A549 (cell line): Measurements from ENCODE around the gene ATG5. TPM values are rescaled to one million over a fixed set of nuclear protein-coding genes. Genes with fewer than 3 reads are reported as not detected.

ENCODE experiments used
- ATAC-seq, 2 experiments: fragments of 200-7000 bp in 1 of 2; fragments of >200 bp in 1 of 2; cut with Nextera tagmentation in 1 of 2; cut with Tn5 transposase in 1 of 2; 3 replicates each; pipeline versions ENCODE4 v1.8.0 to v1.9.1; 2018 to 2020; ENCODE audit warnings: mild to moderate bottlenecking in 1 of 2, moderate library complexity in 1 of 2
- CTCF ChIA-PET: fragments of 300-600 bp; sonication (Branson Sonifier 250); formaldehyde crosslinking; extraction: SDS; loops from one replicate; lab custom pipeline; 2021; ENCODE audit warnings: antibody characterized with exemption, inconsistent platforms; lab: Yijun Ruan, JAX
- POLR2A ChIA-PET: fragments of 350-600 bp; formaldehyde crosslinking; extraction: SDS; loops from one replicate; lab custom pipeline; 2021; ENCODE audit warnings: antibody characterized with exemption, inconsistent platforms; lab: Yijun Ruan, JAX
- DNase-seq, 2 experiments: peaks; one replicate each; pipeline versions ENCODE4 v3.0.0 to v3.0.0-alpha.2; 2011 to 2016; ENCODE audit warnings: low read depth in 1 of 2, low spot score in 1 of 2
- FAIRE-seq: peaks from 2 replicates; lab custom pipeline; 2011; peaks lifted over from hg19 to GRCh38; lab: Jason Lieb, UNC
- H3K27ac ChIP-seq, 2 experiments: fragments of >200 bp; sonication (Bioruptor Twin); formaldehyde crosslinking; 3 replicates each; pipeline ENCODE4 v1.5.1; 2016 to 2017
- H3K4me1 ChIP-seq: fragments of >200 bp; sonication (Bioruptor Twin); formaldehyde crosslinking; 3 replicates; pipeline ENCODE4 v1.6.1; 2016
- H3K4me2 ChIP-seq: fragments of >200 bp; sonication (Bioruptor Twin); formaldehyde crosslinking; 3 replicates; pipeline ENCODE4 v1.6.1; 2016
- H3K4me3 ChIP-seq: fragments of >200 bp; sonication (Bioruptor Twin); formaldehyde crosslinking; 3 replicates; pipeline ENCODE4 v1.5.1; 2016
- H3K9me3 ChIP-seq: fragments of >200 bp; sonication (Bioruptor Twin); formaldehyde crosslinking; 3 replicates; pipeline ENCODE4 v1.6.1; 2016
- ATOH8 ChIP-seq: fragments of 250-450 bp; sonication (Bioruptor Pico); IDR thresholded peaks from 2 replicates; pipeline ENCODE4 v1.5.0; 2020; ENCODE audit warnings: low read depth, mild to moderate bottlenecking, moderate library complexity
- BCL3 ChIP-seq: fragments of >200 bp; sonication (Bioruptor Twin); formaldehyde crosslinking; IDR thresholded peaks from 3 replicates; pipeline ENCODE4 v1.6.1; 2016
- CBX2 ChIP-seq: fragments of 200-600 bp; sonication (generic); IDR thresholded peaks from 2 replicates; pipeline ENCODE4 v1.6.1; 2016; ENCODE audit warnings: low read depth, mild to moderate bottlenecking, borderline replicate concordance
- CEBPB ChIP-seq, 2 experiments: fragments of >200 bp in 1 of 2; sonication (Bioruptor Twin) in 1 of 2; formaldehyde crosslinking in 1 of 2; IDR thresholded peaks; 2 replicates each; pipeline ENCODE4 v1.6.1; 2012 to 2016
- CHD2 ChIP-seq: fragments of 150-350 bp; IDR thresholded peaks from 2 replicates; pipeline ENCODE4 v1.6.1; 2014; ENCODE audit warnings: low read length; ENCODE audit not compliant: partially characterized antibody
- EP300 ChIP-seq, 2 experiments: fragments of >200 bp; sonication (Bioruptor Twin); formaldehyde crosslinking; IDR thresholded peaks; 2 replicates in 1 of 2; 3 replicates in 1 of 2; pipeline ENCODE4 v1.6.1; 2016 to 2017
- GATA3 ChIP-seq: IDR thresholded peaks from 2 replicates; pipeline ENCODE4 v1.6.1; 2012; ENCODE audit warnings: borderline replicate concordance
- HEYL ChIP-seq: fragments of 250-450 bp; sonication (Bioruptor Pico); IDR thresholded peaks from 2 replicates; pipeline ENCODE4 v1.8.0; 2021; ENCODE audit warnings: mild to moderate bottlenecking, moderate library complexity
- HOXB5 ChIP-seq: fragments of 250-450 bp; sonication (Bioruptor Pico); IDR thresholded peaks from 2 replicates; pipeline ENCODE4 v1.5.0; 2020; ENCODE audit warnings: mild to moderate bottlenecking, moderate library complexity
- JUN ChIP-seq, 2 experiments: fragments of >200 bp; sonication (Bioruptor Twin); formaldehyde crosslinking; IDR thresholded peaks; 2 replicates in 1 of 2; 3 replicates in 1 of 2; pipeline ENCODE4 v1.6.1; 2016 to 2017
- JUNB ChIP-seq: fragments of >200 bp; sonication (Bioruptor Twin); formaldehyde crosslinking; IDR thresholded peaks from 2 replicates; pipeline ENCODE4 v1.6.1; 2016
- MAZ ChIP-seq: fragments of 150-350 bp; IDR thresholded peaks from 2 replicates; pipeline ENCODE4 v1.6.1; 2014; ENCODE audit warnings: antibody characterized with exemption, low read depth, low read length, borderline replicate concordance
- MYC ChIP-seq: IDR thresholded peaks from 2 replicates; pipeline ENCODE4 v1.6.1; 2012; ENCODE audit warnings: mild to moderate bottlenecking, inconsistent platforms, low read length, improper control_type of control experiment, borderline replicate concordance
- NPAS2 ChIP-seq: fragments of 250-450 bp; sonication (Bioruptor Pico); IDR thresholded peaks from 2 replicates; pipeline ENCODE4 v1.8.0; 2022; ENCODE audit warnings: mild to moderate bottlenecking, moderate library complexity, borderline replicate concordance
- PHF8 ChIP-seq: fragments of 200-600 bp; sonication (generic); IDR thresholded peaks from 2 replicates; pipeline ENCODE4 v1.6.1; 2016; ENCODE audit warnings: low read depth, mild to moderate bottlenecking, antibody characterized with exemption, moderate library complexity, borderline replicate concordance
- POLR2A ChIP-seq: IDR thresholded peaks from 2 replicates; pipeline ENCODE4 v1.6.1; 2012; ENCODE audit warnings: mild to moderate bottlenecking, low read length
- POLR2AphosphoS2 ChIP-seq: conservative IDR thresholded peaks from 2 replicates; pipeline ENCODE4 v1.6.1; 2012; ENCODE audit warnings: low read length, improper control_type of control experiment, inconsistent platforms
- RAD21 ChIP-seq, 2 experiments: fragments of >200 bp in 1 of 2; sonication (Bioruptor Twin) in 1 of 2; formaldehyde crosslinking in 1 of 2; IDR thresholded peaks in 1 of 2; conservative IDR thresholded peaks in 1 of 2; 2 replicates in 1 of 2; 3 replicates in 1 of 2; pipeline ENCODE4 v1.6.1; 2012 to 2018; ENCODE audit warnings: inconsistent platforms in 1 of 2
- REST ChIP-seq: fragments of 200-600 bp; sonication (generic); IDR thresholded peaks from 2 replicates; pipeline ENCODE4 v1.6.1; 2016; ENCODE audit warnings: antibody characterized with exemption, mild to moderate bottlenecking, moderate library complexity
- SMC3 ChIP-seq: fragments of >200 bp; sonication (Bioruptor Twin); formaldehyde crosslinking; IDR thresholded peaks from 3 replicates; pipeline ENCODE4 v1.6.1; 2018; ENCODE audit warnings: inconsistent platforms
- TP53 ChIP-seq: fragments of 250-450 bp; sonication (Bioruptor Pico); IDR thresholded peaks from 2 replicates; pipeline ENCODE4 v1.5.0; 2021; ENCODE audit warnings: mild to moderate bottlenecking, moderate library complexity
- ZNF302 ChIP-seq: fragments of 250-450 bp; sonication (Bioruptor Pico); IDR thresholded peaks from 2 replicates; pipeline ENCODE4 v1.9.0; 2021; ENCODE audit warnings: inconsistent platforms, mild to moderate bottlenecking, moderate library complexity
- WGBS: methylation state at CpG from one replicate; pipeline ENCODE4 v1.1.6; 2017; ENCODE audit errors: missing lambda C conversion rate; 5-methylcytosine and 5-hydroxymethylcytosine counted together
- polyA plus RNA-seq, 4 experiments: library from polyadenylated mRNA; depleted of rRNA in 3 of 4; stranded (reverse); fragments of >200 nt; fragmentation: RNase III in 1 of 4; extraction: RNeasy Plus Mini Kit Qiagen cat#74134 plus additional on column Dnase treatment in 1 of 4; gene quantifications; 2 replicates in 3 of 4; 3 replicates in 1 of 4; pipeline ENCODE4 v1.2.3, GENCODE V29; 2011 to 2017
- TF ChIP-seq, protein P1 (sequence below): fragments of 250-450 bp; sonication (Bioruptor Pico); IDR thresholded peaks from 2 replicates; pipeline ENCODE4 v1.5.0; 2021; ENCODE audit warnings: mild to moderate bottlenecking, moderate library complexity, borderline replicate concordance
- TF ChIP-seq, protein P2 (sequence below): fragments of 150-350 bp; IDR thresholded peaks from 2 replicates; pipeline ENCODE4 v1.6.1; 2014; ENCODE audit warnings: low read depth, mild to moderate bottlenecking, low read length

The ATG5 gene
- polyA plus RNA-seq, 2 of the 4 experiments (the other 2 are of a cell fraction): 26.6 to 53.5 TPM

GRCh38 chr6:106257195-106257594 is 68.4 kb downstream of the ATG5 start:
- DNase-seq: no peak
- peak overlapping the region; percentile 67 for H3K4me2 ChIP-seq
- ChIA-PET POLR2A (no interaction called here), CTCF (interaction anchor here (0.9 kb wide), 1 partner anchor 44 kb away, joined by 3 read pairs; no protein-coding TSS in a partner anchor)
- H3K27ac ChIP-seq: peak overlapping the region; percentile 42 to 51; a peak in 3 of 6 replicates
- WGBS: 53% methylated on average over 2 of the region's 2 CpGs
- H3K4me1 ChIP-seq: peaks cover 79% of the 10 kb centered on the region
- H3K4me3 ChIP-seq: 0 out of 3 replicates have a peak overlapping the region, but pooled peaks have one; percentile 10
- H3K9me3 ChIP-seq: no peaks in the 10 kb centered on the region
- no peak for TF ChIP-seq CHD2
- no peak for TF ChIP-seq HEYL (CRISPR knock-in tag)
- no peak for TF ChIP-seq HOXB5 (CRISPR knock-in tag)
- no peak for TF ChIP-seq NPAS2 (CRISPR knock-in tag)
- no peak for TF ChIP-seq POLR2A
- TF ChIP-seq POLR2AphosphoS2: no peak
- TF ChIP-seq, protein P1, sequence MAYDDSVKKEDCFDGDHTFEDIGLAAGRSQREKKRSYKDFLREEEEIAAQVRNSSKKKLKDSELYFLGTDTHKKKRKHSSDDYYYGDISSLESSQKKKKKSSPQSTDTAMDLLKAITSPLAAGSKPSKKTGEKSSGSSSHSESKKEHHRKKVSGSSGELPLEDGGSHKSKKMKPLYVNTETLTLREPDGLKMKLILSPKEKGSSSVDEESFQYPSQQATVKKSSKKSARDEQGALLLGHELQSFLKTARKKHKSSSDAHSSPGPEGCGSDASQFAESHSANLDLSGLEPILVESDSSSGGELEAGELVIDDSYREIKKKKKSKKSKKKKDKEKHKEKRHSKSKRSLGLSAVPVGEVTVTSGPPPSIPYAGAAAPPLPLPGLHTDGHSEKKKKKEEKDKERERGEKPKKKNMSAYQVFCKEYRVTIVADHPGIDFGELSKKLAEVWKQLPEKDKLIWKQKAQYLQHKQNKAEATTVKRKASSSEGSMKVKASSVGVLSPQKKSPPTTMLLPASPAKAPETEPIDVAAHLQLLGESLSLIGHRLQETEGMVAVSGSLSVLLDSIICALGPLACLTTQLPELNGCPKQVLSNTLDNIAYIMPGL (CRISPR knock-in tag): no peak
- TF ChIP-seq SMC3: no peak
- no peak for TF ChIP-seq JUN (IDR thresholded peaks at IDR 0.05)
- no peak for TF ChIP-seq RAD21 (conservative IDR thresholded peaks at IDR 0.05 in 1 of 2, IDR thresholded peaks at IDR 0.05 in 1 of 2)
- no peak for TF ChIP-seq GATA3
- no peak for TF ChIP-seq EP300 (IDR thresholded peaks at IDR 0.05)
- TF ChIP-seq CBX2: no peak
- TF ChIP-seq JUNB: no peak
- TF ChIP-seq TP53 (CRISPR knock-in tag): no peak
- no peak for TF ChIP-seq PHF8
- TF ChIP-seq ATOH8 (CRISPR knock-in tag): no peak
- no peak for TF ChIP-seq BCL3
- TF ChIP-seq, protein P2, sequence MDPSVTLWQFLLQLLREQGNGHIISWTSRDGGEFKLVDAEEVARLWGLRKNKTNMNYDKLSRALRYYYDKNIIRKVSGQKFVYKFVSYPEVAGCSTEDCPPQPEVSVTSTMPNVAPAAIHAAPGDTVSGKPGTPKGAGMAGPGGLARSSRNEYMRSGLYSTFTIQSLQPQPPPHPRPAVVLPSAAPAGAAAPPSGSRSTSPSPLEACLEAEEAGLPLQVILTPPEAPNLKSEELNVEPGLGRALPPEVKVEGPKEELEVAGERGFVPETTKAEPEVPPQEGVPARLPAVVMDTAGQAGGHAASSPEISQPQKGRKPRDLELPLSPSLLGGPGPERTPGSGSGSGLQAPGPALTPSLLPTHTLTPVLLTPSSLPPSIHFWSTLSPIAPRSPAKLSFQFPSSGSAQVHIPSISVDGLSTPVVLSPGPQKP: no peak
- no peak for FAIRE-seq
- ATAC-seq: no peak

- no peak for FAIRE-seq
- H3K4me1 ChIP-seq: peaks cover 77% of the 10 kb centered on the region
- POLR2A ChIA-PET: no interaction called here
- TF ChIP-seq MAZ (no peak), TP53 (CRISPR knock-in tag) (no peak), REST (no peak), POLR2A (no peak), MYC (no peak), BCL3 (no peak), RAD21 (conservative IDR thresholded peaks at IDR 0.05 in 1 of 2, IDR thresholded peaks at IDR 0.05 in 1 of 2) (no peak), CEBPB (IDR thresholded peaks at IDR 0.05) (no peak), ZNF302 (CRISPR knock-in tag) (no peak)
These were observed 69.2 kb downstream of the ATG5 start for GRCh38 chr6:106256201-106256968.

More at GRCh38 chr6:106256201-106256968, 69.2 kb downstream of the ATG5 start:
- 35% methylated on average over 4 of the region's 4 CpGs for WGBS
- DNase-seq (peak in 1 of 2 experiments; percentile 18), ATAC-seq (peak in 1 of 2 experiments; percentile 81; a peak in 4 of 6 replicates)
- CTCF ChIA-PET: no interaction called here
- Histone ChIP-seq H3K4me3 (no peak overlapping the region), H3K27ac (peak overlapping the region; percentile 42 to 60; a peak in 5 of 6 replicates), H3K9me3 (no peaks in the 10 kb centered on the region), H3K4me2 (peak overlapping the region; percentile 67)
